COR-L47 (cell line): Measurements from ENCODE around the gene STC2.
"Not testable (repeated sequence)": the region's sequence is repeated elsewhere in the genome, so short reads cannot be mapped to it uniquely, and the experiment has no call there.

Experiments used
- DNase-seq: peaks from one replicate; lab custom pipeline; 2025; lab: John Stamatoyannopoulos, UW

STC2 gene, protein sequence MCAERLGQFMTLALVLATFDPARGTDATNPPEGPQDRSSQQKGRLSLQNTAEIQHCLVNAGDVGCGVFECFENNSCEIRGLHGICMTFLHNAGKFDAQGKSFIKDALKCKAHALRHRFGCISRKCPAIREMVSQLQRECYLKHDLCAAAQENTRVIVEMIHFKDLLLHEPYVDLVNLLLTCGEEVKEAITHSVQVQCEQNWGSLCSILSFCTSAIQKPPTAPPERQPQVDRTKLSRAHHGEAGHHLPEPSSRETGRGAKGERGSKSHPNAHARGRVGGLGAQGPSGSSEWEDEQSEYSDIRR

DNA sequence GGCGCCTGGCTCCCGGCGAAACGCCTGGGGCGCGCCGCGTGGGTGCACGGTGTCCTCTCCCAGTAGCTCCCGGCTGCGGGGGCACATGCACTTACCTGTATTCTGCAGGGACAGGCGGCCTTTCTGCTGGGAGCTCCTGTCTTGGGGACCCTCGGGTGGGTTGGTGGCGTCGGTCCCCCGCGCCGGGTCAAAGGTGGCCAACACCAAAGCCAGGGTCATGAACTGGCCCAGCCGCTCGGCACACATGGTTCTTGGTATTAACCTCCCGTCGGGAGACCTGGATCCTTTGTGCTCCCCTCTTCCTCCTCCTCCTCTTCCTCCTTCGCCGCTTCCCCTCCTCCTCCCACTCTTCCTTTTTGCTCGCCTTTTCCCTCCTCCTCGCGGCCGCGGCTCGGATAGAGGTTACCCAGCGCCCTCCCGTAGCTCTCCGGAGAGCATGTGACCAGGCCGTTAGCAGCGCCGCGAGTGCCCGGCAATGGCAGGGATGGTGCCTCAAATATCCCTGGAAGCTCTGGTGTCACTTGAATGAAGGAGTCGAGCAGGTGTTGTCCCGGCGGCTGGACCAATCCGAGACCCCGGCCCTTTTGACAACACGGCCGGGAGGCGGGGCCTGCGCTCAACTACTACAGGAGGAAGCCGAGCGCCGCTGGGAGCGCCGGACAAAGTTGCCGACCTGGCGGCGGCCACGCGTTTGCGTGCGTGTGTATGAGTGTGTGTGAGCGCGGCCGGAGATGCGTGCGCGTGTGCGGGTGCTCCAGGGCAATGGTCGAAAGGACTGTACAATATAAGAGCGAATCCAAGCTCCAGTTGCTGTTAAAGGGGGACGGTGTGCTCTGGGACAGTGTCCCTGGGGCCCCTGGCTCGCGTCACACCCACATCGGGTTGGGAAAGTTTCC lies at the start of gene STC2:
Gene STC2, minus strand, starts transcription at position 467 of the 896 bp plus-strand sequence. Its CDS starts 221 bp downstream, at position 246.
- DNase-seq, result peak; percentile 89

DNA sequence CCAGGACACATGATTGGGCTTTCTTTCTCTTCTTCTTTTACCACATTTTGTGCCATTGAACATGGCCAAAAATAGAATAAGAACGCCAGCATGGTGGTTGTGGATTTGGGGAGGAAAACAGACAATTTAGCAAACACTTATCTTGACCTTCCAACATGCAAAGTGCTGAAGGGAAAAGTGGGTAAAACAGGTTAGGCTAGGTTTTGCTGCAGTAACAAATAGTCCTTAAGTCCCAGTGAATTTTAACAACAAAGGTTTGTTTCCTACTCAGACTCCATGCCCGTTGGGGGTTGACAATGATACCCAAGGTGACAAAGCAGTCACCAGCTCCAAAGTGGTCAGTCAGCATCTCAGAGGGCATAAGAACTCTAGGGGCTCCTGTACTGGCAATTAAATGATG lies 43.2 kb upstream of the STC2 start:
- no peak for DNase-seq

DNA sequence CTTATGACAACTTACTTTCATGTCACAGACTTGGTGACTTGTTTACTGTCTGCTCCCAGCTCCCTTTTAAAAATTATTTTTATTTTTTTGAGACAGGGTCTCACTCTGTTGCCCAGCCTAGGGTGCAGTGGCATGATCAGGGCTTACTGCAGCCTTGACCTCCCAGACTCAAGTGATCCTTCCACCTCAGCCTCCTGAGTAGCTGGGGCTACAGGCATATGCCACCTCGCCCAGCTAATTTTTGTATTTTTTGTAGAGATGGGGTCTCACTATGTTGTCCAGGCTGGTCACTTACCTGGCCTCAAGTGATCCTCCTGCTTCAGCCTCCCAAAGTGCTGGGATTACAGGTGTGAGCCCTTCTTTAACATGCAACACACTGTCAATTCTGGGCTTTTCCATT lies 35.2 kb upstream of the STC2 start:
- not testable (repeated sequence) for DNase-seq

DNA sequence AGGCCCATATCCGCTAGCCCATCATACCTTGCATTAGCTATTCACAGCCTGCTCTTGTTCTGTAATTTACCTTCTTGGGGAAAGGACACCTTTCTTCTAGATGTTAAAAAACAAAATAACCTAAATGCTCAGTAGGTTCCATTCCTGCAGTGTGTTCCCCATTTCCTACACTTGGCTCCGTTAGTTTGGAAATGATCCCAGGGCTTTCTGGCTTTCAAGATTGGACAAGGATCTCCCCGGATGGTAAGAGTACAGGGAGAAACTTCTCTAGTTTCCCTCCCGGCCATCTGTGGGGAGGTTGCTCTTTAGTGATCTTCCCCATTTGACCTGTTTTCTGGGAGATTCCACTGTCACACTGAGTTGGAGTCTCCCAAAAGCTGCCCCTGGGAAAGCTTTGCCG lies 27.3 kb upstream of the STC2 start:
- no peak for DNase-seq

DNA sequence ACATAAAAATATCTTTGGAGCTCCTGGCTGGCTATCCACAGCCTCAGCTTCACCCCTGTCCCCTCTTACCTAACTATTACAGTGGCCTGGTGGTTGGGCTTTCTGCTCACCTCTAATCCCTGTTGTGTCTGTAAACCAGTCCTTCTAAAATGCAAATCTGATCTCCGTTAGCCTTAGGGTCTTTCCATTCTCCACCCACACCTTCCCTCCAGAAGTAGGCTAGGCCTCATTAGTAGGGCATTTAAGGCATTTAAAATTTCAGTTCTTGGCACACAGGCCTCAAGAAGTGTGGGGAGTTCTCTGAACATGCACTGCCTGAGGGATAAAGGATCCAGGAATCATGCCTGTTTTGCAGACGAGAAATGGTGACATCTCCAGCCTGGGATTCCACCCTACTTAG lies 26.4 kb upstream of the STC2 start:
- no peak for DNase-seq

DNA sequence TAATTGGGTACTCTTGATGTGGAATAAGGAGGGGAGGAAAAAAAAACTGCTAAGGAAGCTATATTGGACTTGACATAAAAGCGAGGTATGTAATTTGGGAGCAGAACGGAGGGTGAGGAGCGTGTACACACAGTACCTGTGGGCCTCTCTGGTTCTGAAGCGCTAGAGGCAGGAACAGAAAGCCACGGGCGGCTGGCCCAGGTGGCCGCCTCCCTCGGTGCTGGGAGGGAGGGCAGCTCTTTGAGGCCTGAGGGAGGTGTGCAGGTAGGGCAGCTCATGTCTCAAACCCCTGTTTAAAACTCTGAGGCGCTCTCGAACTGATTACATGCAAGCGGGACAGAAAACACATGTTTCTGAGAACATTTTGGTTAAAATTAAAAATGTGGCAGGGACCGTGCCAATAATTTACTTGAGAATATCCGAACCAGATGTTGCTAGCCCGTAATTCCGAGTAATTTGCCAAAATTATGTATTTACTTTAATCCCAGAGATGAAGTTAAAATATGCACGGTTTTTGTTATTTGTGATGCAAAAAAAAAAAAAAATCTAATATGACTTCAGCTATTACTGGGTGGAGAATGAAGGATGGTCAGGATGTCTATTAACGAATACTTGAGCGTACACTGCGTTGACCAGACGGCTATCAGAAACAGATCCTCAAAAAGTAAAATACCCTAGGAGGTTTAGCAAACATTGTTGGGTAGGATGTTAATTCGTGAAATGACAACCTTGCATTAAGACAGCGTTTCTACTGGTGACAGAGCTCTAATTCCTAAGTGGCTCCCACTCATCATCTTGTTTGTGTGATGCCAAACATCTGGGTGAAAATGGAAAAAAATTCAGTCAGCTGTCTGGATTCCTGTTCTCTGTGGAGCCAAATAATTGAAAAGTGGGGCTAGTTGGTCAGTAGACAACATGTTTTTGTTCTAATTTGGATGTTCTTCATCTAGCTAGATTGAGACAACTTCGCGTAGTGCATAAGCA lies 24.4 kb upstream of the STC2 start:
- no peak for DNase-seq

DNA sequence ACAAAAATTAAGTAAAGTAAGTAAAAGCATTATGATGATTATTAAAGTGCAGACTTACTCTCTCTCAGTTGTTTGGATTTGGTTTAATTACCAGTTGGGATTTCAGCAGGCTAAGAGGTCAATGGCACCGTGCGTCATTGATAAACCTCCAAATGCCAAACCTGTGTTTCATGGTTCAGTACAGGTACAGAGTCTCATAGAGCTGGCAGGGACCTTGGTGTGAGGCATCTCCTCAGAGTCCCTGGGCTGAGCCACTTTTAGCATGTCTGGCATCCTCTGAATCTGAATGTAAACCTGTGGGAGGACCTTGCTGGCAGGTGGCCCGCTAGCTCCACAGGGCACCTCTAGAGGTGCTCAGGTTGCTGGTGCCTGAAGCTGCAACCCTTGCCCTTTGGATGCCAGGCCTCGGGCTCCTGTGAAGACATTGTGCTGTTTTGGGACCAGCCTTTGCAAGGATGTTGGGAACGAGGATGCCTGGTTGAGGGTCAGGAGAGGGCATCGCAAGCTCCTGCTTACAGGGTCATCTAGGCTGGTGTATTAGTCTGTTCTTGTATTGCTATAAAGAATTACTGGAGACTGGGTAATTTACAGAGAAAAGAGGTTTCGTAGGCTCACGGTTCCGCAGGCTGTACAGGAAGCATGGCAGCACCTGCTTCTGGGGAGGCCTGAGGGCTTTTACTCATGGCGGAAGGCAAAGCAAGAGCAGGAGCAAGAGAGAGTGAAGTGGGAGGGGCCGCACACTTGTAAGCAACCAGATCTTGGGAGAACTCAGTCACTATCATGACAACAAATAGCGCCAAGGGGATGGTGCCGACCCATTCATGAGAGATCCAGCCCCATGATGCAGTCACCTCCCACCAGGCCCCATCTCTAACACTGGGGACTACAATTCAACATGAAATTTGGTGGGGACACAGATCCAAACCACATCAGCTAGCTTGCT lies 14.9 kb upstream of the STC2 start:
- DNase-seq, result no peak

DNA sequence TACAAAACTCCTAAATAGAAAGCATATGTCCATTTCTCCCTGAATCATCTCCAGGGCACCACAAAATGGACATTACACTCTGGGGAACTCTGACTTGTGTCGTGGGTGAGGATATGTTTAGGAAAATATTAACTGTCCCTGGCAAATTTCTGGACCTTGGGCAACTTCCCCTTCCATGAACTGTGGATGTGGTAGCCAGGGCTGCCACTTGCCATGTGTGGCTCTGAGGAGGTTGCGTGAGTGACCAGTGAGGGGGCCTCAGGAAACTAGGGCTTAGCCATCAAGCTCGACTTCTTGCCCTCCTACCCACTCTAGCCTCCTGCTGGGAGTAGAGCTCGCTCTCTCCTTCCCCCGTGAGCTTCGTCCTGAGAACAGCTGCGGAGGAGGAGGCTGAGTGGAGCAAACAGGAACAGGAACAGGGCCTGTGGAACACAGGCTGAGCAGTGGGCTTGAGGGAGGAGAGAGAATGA lies 13.8 kb upstream of the STC2 start:
- no peak for DNase-seq

DNA sequence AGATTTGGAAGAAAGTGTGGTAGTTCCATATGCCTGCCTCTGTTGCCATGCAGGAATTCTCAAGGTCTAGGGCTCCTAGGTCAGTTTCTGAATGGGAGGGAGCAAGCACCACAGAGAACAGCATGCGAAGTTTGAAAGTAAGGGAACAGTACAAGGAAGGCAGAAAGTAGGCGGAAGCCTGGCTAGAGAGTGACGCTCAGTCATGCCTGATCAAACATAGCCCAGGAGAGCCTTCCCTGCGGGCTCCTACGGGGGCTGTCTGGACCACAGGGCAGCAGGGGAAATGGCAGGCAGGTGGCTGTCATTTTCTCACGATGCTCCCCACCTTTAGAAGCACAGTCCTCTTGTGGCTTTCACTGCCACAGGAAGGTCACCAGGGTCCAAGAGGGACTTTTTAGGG lies 12.8 kb upstream of the STC2 start:
- no peak for DNase-seq

DNA sequence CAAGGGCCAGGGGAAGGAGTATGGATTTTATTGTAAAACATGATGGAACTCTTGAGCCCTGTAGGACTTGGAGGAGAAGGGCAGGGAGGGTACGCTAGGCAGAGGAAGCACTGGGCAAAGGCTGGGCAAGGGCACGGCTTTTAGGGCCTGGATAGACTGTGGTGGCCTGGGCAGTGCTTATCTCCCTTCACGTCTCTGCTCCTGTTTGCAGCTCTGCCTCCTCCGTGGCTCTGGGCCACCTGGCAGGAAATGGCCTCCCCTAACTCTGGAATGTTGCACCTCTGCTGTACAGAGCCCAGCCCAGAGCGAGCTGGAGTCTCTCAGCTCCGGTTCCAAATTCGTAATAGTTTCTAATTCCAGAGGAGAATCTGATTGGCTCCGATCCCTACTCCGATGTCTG lies 12.2 kb upstream of the STC2 start:
- no peak for DNase-seq

DNA sequence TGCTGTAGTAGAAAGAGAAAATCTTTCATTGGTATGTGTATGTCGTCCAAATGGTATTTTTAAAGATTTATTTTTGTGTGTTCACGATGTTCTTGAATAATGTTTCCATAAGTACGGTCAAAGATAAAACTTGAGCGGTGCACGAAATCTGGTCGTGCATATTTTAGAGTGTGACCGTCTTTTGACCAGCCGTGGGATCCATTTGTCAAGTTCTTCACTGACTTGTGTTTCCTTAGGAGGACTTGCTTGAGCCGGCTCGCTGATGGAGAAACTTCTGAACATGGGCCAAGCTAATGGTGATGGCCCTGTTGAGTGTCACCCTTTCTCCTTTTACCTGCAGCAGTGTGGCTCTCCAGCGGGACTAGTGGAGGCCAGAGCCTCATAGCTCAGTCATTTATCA lies 11.1 kb upstream of the STC2 start:
- no peak for DNase-seq

DNA sequence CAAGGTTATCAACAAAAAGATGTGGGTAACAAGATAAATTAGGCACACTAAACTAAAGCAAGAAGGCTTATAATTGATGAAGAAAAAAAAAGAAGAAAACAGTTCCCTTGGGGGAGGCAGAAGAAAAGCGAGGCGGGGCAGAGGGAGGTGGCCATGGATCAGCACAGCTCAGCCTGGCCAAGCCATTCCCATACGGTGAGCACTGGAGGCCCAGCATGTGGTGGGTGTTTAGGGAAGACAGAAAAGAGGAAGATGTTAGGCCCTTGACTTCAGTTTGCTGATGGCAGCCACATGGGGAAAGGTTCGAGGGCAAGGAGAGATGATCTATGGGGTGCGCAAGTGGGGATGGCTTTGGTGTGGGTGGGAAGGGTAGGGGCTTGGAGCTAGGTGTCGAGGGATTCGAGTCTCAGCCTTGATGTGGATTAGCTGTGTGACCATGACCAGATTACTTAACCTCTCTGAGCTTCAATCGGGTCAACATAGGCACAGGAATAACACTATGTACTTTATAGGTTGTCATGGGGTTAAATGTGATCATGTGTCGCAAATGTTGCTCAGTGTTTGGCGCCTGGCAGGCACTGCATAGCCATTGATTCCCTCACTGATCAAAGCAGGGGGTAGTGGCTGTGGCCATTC lies 10.3 kb upstream of the STC2 start:
- no peak for DNase-seq

DNA sequence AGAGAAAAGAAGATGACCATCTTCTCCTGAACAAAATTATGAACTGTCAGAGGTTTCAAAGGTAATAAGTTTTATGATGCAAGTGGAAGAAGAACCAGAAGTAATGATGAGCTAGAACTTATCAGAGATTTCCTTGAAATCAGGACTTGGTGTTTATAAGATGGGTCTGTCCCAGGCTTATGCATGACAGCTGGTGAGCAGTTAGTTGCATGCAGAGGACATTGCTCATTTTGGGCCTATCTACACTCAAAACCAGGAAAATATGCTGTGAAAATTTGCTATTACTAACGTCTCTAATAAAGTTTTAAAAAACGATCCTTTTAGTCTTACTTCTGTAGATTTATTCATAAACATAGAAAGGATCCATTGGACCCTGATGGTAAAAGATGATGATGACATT lies 6.6 kb upstream of the STC2 start:
- DNase-seq, result no peak

DNA sequence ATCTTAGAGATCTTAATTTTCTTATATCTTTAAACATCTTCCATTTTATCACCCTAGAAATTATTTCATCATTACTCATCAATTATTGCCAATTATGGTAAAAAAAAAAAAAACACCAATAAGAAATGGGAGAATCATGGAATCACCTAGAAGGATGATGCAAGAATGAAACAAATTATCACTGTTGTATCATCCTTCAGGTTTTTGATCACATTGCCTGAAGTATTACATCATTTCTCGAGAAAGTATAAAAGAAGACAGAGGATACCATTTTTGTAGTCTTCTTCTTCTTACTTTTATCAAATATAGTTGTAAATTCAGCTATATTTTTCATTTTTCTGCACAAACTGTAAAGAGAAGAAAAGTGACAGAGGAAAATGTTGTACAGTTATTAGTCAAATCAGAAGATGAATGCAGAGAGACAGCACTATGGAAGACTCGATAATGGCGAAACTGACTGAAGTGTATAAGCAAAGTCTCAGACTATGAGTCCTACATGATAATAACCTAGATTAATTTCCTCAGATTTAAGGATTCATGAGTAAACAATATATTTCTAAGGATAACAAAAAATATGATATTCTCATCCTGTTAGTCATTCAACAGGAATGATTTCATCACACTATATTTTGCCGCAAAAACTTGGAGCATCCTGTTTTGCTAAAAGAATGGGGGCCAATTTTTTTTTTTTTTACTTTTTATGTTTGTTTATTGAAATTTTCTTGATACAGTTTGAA lies 5.9 kb upstream of the STC2 start:
- DNase-seq, result no peak

DNA sequence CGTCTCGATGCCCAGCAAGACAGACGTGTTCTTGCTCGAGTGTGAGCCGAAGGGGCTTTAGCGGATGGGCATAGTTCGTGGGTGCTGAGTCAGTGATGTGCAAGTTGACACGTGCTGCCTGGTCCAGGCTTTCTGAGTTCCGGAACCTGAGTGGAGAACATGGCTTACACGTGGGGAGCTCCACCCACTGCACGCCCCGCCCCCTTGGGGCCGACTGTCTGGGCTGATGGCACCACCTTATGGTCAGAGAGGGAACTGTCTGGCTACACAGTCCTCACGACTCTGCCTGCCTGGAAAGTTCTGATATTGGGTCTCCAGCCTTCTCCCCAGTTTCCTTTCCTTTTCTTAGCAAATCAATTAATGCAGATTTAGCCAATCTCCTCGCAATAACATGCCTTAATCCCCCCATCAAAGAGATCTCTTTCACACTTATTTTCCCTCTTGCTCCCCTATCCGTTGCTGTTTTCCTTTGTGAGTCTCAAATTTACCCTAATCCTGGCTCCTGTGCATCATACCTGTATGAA lies 3.8 kb upstream of the STC2 start:
- peak; percentile 79 for DNase-seq

DNA sequence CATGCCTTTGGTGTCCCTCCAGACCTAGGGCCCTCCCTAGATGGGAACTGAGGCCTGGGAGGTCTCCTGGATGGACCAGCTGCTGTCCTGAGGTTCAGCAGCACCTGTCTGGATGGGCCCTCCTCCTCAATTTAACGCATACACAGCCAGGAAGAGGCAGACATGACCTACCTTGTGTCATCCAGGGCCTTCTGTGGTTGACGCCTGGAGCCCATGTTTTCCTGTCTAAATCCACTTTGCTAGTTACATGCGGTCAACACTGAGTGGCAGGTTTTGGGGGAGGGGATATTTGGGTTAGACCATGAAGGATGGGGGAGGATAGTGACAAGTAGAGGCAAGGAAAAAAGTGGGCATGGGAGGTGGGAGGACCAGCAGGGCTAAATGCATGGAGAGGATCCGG lies 3.1 kb upstream of the STC2 start:
- DNase-seq, result no peak

DNA sequence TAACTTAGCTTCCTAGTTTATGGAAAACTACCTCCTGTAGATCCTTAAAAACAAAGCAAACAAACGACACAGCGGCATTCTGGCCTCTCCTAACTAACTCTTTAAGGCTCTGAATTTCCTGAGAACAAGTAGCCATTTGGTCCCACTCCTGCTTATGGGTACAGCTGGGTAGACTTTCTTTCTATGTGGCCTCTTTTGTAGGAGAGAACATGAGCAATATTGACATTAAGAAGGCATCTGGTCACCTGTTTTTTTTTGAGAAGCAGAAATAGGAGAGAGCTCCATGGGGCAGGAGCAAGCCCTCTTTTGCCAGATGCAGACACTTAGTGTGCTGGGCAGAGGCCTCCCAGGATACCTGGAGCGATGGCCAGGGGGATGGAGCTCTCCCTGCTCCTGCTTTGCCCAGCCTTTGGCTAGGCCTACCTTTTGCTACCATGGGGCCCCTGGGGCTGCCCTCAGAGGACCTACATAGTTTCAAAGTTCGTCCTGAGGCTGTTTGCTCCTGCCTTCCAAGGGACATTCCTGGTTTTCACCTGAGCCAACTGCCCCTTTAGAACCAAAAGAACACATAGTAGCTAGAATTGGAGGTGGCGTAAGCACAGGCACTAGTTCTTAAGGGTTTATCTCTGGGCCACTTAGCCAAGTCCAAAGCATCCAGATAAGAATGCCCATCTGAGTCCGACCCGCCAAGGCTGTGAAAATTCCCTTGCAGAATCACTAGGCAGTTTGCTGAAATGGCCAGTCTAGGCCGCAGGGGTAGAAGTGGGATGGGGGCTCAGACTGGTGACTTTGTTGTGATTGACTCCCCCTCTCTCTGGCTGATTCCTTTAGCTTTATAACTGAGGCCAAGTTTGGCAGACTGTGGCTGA lies 2.4 kb upstream of the STC2 start:
- no peak for DNase-seq
